ENCODE measurements around the gene HNRNPCL1.

- no peak for TF ChIP-seq GATA2 (IDR thresholded peaks at IDR 0.05; ENCODE audit: low read depth, low read length)
- TF ChIP-seq GATA3 (IDR thresholded peaks at IDR 0.05; ENCODE audit: low read depth, low read length), result no peak
These were observed 49.6 kb downstream of the HNRNPCL1 start for GRCh38 chr1:12798911-12799310.
